Brain microvascular endothelial cell (primary cell): ENCODE data around the gene FCHO1.

Experiments used
- DNase-seq: peaks from one replicate; pipeline ENCODE4 v3.0.0-alpha.2; 2020
- H3K27ac ChIP-seq: fragments of 250-450 bp; sonication (Bioruptor Pico); 2 replicates; pipeline ENCODE4 v1.5.1; 2020; ENCODE audit warnings: mild to moderate bottlenecking, moderate library complexity
- H3K27me3 ChIP-seq: fragments of 250-450 bp; sonication (Bioruptor Pico); replicated peaks from 2 replicates; pipeline ENCODE4 v1.5.1; 2020; ENCODE audit warnings: mild to moderate bottlenecking
- H3K36me3 ChIP-seq: fragments of 250-450 bp; sonication (Bioruptor Pico); replicated peaks from 2 replicates; pipeline ENCODE4 v1.5.1; 2020; ENCODE audit warnings: mild to moderate bottlenecking
- H3K4me3 ChIP-seq: 2 replicates; pipeline ENCODE4 v1.5.1; 2011; ENCODE audit warnings: low read depth, mild to moderate bottlenecking, control low read depth, low read length, moderate library complexity
- CTCF ChIP-seq: IDR thresholded peaks from 2 replicates; pipeline ENCODE4 v1.5.1; 2011; ENCODE audit warnings: low read depth, mild to moderate bottlenecking, moderate library complexity, low read length, control low read depth, inconsistent platforms; ENCODE audit errors: missing control alignments
- in situ Hi-C: cut with HindIII; loops from 2 replicates; pipeline ENCODE4 v1.10.0; 2017; ENCODE audit warnings: low sequenced_read_pairs, low pct_ligation_motif_present

FCHO1 gene

GRCh38 chr19:17737690-17738153, 13.6 kb upstream of the FCHO1 start:
- DNase-seq: no peak
- no peak overlapping the region for H3K4me3 ChIP-seq
- peaks cover 32% of the 10 kb centered on the region for H3K36me3 ChIP-seq
- in situ Hi-C loops: no loop called here
- no peak for TF ChIP-seq CTCF
- no peak overlapping the region for H3K27ac ChIP-seq
- no peaks in the 10 kb centered on the region for H3K27me3 ChIP-seq

- H3K4me3 ChIP-seq: no peak overlapping the region
- no peak for DNase-seq
- in situ Hi-C loops: no loop called here
- H3K27me3 ChIP-seq: no peaks in the 10 kb centered on the region
- no peak overlapping the region for H3K27ac ChIP-seq
- H3K36me3 ChIP-seq: peaks cover 20% of the 10 kb centered on the region
- no peak for TF ChIP-seq CTCF
These were observed 12.0 kb upstream of the FCHO1 start for GRCh38 chr19:17739121-17739875.

- DNase-seq: no peak
- Histone ChIP-seq H3K27ac (no peak overlapping the region), H3K36me3 (peaks cover under 1% of the 10 kb centered on the region), H3K4me3 (no peak overlapping the region), H3K27me3 (no peaks in the 10 kb centered on the region)
- TF ChIP-seq CTCF: no peak
- in situ Hi-C loops: no loop called here
These were observed 9.8 kb upstream of the FCHO1 start for GRCh38 chr19:17741456-17741855.

GRCh38 chr19:17743874-17744580, 7.2 kb upstream of the FCHO1 start:
- in situ Hi-C loops: no loop called here
- Histone ChIP-seq H3K36me3 (no peaks in the 10 kb centered on the region), H3K4me3 (no peak overlapping the region), H3K27ac (no peak overlapping the region), H3K27me3 (no peaks in the 10 kb centered on the region)
- peak; percentile 16 for DNase-seq
- TF ChIP-seq CTCF: no peak

- peak; percentile 90 for DNase-seq
- H3K4me3 ChIP-seq: peak overlapping the region; percentile 40
- H3K36me3 ChIP-seq: no peaks in the 10 kb centered on the region
- H3K27ac ChIP-seq: no peak overlapping the region
- in situ Hi-C loops: no loop called here
- no peaks in the 10 kb centered on the region for H3K27me3 ChIP-seq
- no peak for TF ChIP-seq CTCF
These were observed 3.8 kb upstream of the FCHO1 start for GRCh38 chr19:17747205-17748098.
